ENCODE data around the gene GPER1.

DNA sequence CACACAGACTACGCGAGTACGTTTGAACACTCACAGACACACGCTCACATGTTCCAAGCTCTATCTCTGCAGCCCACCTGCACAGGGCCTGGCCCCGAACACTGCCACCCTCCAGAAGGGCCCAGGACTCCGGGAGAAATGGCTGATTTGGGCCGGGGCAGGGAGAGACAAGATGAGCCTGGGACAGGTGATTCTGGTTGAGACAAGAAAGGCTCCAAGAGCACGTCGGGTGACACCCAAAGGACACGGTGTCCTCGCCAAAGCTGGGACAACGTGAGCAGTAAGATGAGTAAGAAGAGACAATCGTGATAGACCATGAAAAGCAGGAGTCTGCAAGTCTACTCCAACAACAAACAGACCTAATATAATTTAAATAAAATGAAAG is 9.2 kb downstream of the GPER1 start:
- TF ChIP-seq, protein P1, sequence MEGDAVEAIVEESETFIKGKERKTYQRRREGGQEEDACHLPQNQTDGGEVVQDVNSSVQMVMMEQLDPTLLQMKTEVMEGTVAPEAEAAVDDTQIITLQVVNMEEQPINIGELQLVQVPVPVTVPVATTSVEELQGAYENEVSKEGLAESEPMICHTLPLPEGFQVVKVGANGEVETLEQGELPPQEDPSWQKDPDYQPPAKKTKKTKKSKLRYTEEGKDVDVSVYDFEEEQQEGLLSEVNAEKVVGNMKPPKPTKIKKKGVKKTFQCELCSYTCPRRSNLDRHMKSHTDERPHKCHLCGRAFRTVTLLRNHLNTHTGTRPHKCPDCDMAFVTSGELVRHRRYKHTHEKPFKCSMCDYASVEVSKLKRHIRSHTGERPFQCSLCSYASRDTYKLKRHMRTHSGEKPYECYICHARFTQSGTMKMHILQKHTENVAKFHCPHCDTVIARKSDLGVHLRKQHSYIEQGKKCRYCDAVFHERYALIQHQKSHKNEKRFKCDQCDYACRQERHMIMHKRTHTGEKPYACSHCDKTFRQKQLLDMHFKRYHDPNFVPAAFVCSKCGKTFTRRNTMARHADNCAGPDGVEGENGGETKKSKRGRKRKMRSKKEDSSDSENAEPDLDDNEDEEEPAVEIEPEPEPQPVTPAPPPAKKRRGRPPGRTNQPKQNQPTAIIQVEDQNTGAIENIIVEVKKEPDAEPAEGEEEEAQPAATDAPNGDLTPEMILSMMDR (IDR thresholded peaks at IDR 0.05 in 2 of 3, conservative IDR thresholded peaks at IDR 0.05 in 1 of 3; ENCODE audit: borderline replicate concordance in 1 of 3, insufficient read depth in 1 of 3, low read depth in 2 of 3, low read length in 2 of 3): no peak
- TF ChIP-seq CBX3 (IDR thresholded peaks at IDR 0.05; ENCODE audit: low read depth): no peak
- no peak for TF ChIP-seq POLR2A (IDR thresholded peaks at IDR 0.05; ENCODE audit: borderline replicate concordance, extremely low read depth, insufficient read depth, insufficient read length)
- TF ChIP-seq EZH2 (IDR thresholded peaks at IDR 0.05): no peak
- TF ChIP-seq, protein P2, sequence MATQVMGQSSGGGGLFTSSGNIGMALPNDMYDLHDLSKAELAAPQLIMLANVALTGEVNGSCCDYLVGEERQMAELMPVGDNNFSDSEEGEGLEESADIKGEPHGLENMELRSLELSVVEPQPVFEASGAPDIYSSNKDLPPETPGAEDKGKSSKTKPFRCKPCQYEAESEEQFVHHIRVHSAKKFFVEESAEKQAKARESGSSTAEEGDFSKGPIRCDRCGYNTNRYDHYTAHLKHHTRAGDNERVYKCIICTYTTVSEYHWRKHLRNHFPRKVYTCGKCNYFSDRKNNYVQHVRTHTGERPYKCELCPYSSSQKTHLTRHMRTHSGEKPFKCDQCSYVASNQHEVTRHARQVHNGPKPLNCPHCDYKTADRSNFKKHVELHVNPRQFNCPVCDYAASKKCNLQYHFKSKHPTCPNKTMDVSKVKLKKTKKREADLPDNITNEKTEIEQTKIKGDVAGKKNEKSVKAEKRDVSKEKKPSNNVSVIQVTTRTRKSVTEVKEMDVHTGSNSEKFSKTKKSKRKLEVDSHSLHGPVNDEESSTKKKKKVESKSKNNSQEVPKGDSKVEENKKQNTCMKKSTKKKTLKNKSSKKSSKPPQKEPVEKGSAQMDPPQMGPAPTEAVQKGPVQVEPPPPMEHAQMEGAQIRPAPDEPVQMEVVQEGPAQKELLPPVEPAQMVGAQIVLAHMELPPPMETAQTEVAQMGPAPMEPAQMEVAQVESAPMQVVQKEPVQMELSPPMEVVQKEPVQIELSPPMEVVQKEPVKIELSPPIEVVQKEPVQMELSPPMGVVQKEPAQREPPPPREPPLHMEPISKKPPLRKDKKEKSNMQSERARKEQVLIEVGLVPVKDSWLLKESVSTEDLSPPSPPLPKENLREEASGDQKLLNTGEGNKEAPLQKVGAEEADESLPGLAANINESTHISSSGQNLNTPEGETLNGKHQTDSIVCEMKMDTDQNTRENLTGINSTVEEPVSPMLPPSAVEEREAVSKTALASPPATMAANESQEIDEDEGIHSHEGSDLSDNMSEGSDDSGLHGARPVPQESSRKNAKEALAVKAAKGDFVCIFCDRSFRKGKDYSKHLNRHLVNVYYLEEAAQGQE (IDR thresholded peaks at IDR 0.05; ENCODE audit: low read depth): no peak
- no peak for TF ChIP-seq RAD21 (IDR thresholded peaks at IDR 0.05; ENCODE audit: low read depth)
- TF ChIP-seq YY1 (IDR thresholded peaks at IDR 0.05; ENCODE audit: extremely low read depth, insufficient replicate concordance, low read depth, low read length): no peak
- TF ChIP-seq TCF7L2 (IDR thresholded peaks at IDR 0.05; ENCODE audit: borderline replicate concordance, extremely low read depth, insufficient read depth, insufficient read length): no peak
